Loucy (cell line): Measurements from ENCODE around the gene TC2N.

Experiments
- H2AFZ ChIP-seq: fragments of 200-600 bp; sonication (generic); 2 replicates; pipeline ENCODE4 v1.6.0; 2016; ENCODE audit warnings: antibody characterized with exemption, mild to moderate bottlenecking, low read length, moderate library complexity
- H3F3A ChIP-seq: fragments of 200-600 bp; 2 replicates; pipeline ENCODE4 v1.6.0; 2016; ENCODE audit warnings: antibody characterized with exemption, low read depth, mild to moderate bottlenecking
- H3K27me3 ChIP-seq: fragments of 200-600 bp; sonication (generic); 2 replicates; pipeline ENCODE4 v1.6.1; 2014; ENCODE audit warnings: low read length, mild to moderate bottlenecking; ENCODE audit not compliant: insufficient read depth, poor library complexity, severe bottlenecking
- H3K36me3 ChIP-seq: fragments of 200-600 bp; sonication (generic); 2 replicates; pipeline ENCODE4 v1.6.1; 2016; ENCODE audit warnings: low read length; ENCODE audit not compliant: insufficient read depth
- H3K4me1 ChIP-seq: fragments of 200-600 bp; sonication (generic); 2 replicates; pipeline ENCODE4 v1.5.1; 2014; ENCODE audit warnings: low read length, mild to moderate bottlenecking; ENCODE audit not compliant: insufficient read depth, poor library complexity, severe bottlenecking
- H3K4me2 ChIP-seq: fragments of 200-600 bp; sonication (generic); 2 replicates; pipeline ENCODE4 v1.6.0; 2014; ENCODE audit warnings: antibody characterized with exemption, low read length, low read depth, mild to moderate bottlenecking; ENCODE audit not compliant: poor library complexity, severe bottlenecking
- H3K4me3 ChIP-seq: fragments of 200-600 bp; sonication (generic); 2 replicates; pipeline ENCODE4 v1.5.1; 2014; ENCODE audit warnings: low read length, mild to moderate bottlenecking, mixed read lengths; ENCODE audit not compliant: poor library complexity, severe bottlenecking
- H3K79me2 ChIP-seq: fragments of 200-600 bp; sonication (generic); 2 replicates; pipeline ENCODE4 v1.6.1; 2014; ENCODE audit warnings: low read length; ENCODE audit not compliant: insufficient read depth
- H3K9ac ChIP-seq: fragments of 200-600 bp; sonication (generic); 2 replicates; pipeline ENCODE4 v1.6.0; 2014; ENCODE audit warnings: mild to moderate bottlenecking, low read depth, low read length, moderate library complexity; ENCODE audit not compliant: poor library complexity, severe bottlenecking
- H3K9me2 ChIP-seq: fragments of 200-600 bp; sonication (generic); replicated peaks from 2 replicates; pipeline ENCODE4 v1.6.1; 2016; ENCODE audit warnings: low read depth, low read length, mixed read lengths
- H3K9me3 ChIP-seq: fragments of 200-600 bp; sonication (generic); 2 replicates; pipeline ENCODE4 v1.6.1; 2014; ENCODE audit warnings: mild to moderate bottlenecking, antibody characterized with exemption, low read length, low read depth; ENCODE audit not compliant: insufficient read depth
- H4K20me1 ChIP-seq: fragments of 200-600 bp; sonication (generic); 2 replicates; pipeline ENCODE4 v1.6.0; 2014; ENCODE audit warnings: antibody characterized with exemption, low read length, mild to moderate bottlenecking; ENCODE audit not compliant: insufficient read depth, poor library complexity, severe bottlenecking
- EZH2phosphoT487 ChIP-seq: fragments of 200-600 bp; IDR thresholded peaks from 2 replicates; pipeline ENCODE4 v1.6.1; 2018; ENCODE audit warnings: antibody characterized with exemption, mild to moderate bottlenecking, moderate library complexity, borderline replicate concordance
- TF ChIP-seq, protein P1 (sequence below): fragments of 200-600 bp; sonication (generic); conservative IDR thresholded peaks from 2 replicates; pipeline ENCODE4 v1.5.1; 2014; ENCODE audit warnings: mild to moderate bottlenecking, antibody characterized with exemption, low read length

TC2N gene

GRCh38 chr14:91751719-91752118 lies 115.6 kb downstream of the TC2N start:
- H3K4me2 ChIP-seq, result no peak overlapping the region
- H3F3A ChIP-seq, result no peaks in the 10 kb centered on the region
- H3K4me1 ChIP-seq, result peaks cover 6% of the 10 kb centered on the region

DNA sequence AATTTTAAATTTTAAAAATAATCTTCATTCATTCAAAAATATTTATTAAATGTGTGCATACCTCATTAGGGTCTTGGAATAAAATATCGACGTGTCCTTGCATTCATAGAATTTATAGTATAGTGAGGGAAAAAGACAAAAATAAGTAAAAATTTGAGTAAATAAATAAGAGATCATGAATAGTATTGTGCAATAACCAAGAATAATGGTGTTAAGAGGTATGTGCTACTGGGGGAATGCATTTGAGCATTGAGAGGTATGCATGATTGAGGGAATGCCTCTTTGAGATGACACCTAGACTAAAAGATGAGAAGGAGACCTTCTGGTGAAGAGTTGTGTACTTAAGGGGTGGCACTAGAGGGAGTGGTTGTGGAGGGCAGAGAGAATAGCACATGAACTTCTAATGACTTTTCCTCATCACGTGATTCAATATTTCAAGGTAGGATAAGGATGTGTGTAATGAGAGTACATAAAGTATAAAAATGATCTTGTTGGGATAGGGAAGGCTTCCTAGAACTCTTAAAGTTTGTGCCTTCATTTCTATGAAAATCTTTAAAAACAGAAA lies 116.6 kb downstream of the TC2N start:
- Histone ChIP-seq H3K79me2 (no peaks in the 10 kb centered on the region), H3K9ac (no peak overlapping the region), H2AFZ (no peak overlapping the region), H3K4me1 (peaks cover 6% of the 10 kb centered on the region), H4K20me1 (no peaks in the 10 kb centered on the region), H3K4me3 (no peak overlapping the region), H3K9me3 (no peaks in the 10 kb centered on the region), H3F3A (no peaks in the 10 kb centered on the region), H3K9me2 (no peaks in the 10 kb centered on the region), H3K27me3 (no peaks in the 10 kb centered on the region), H3K4me2 (no peak overlapping the region), H3K36me3 (no peaks in the 10 kb centered on the region)
- TF ChIP-seq, protein P1, sequence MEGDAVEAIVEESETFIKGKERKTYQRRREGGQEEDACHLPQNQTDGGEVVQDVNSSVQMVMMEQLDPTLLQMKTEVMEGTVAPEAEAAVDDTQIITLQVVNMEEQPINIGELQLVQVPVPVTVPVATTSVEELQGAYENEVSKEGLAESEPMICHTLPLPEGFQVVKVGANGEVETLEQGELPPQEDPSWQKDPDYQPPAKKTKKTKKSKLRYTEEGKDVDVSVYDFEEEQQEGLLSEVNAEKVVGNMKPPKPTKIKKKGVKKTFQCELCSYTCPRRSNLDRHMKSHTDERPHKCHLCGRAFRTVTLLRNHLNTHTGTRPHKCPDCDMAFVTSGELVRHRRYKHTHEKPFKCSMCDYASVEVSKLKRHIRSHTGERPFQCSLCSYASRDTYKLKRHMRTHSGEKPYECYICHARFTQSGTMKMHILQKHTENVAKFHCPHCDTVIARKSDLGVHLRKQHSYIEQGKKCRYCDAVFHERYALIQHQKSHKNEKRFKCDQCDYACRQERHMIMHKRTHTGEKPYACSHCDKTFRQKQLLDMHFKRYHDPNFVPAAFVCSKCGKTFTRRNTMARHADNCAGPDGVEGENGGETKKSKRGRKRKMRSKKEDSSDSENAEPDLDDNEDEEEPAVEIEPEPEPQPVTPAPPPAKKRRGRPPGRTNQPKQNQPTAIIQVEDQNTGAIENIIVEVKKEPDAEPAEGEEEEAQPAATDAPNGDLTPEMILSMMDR, result no peak; the same call in 1 of the 2 replicates
- no peak for TF ChIP-seq EZH2phosphoT487

More at GRCh38 chr14:91751719-91752118, 115.6 kb downstream of the TC2N start:
- Histone ChIP-seq H3K9me2 (no peaks in the 10 kb centered on the region), H4K20me1 (no peaks in the 10 kb centered on the region), H3K36me3 (no peaks in the 10 kb centered on the region), H3K4me3 (no peak overlapping the region), H3K79me2 (no peaks in the 10 kb centered on the region), H3K9ac (no peak overlapping the region), H3K27me3 (no peaks in the 10 kb centered on the region), H2AFZ (no peak overlapping the region), H3K9me3 (no peaks in the 10 kb centered on the region)
- TF ChIP-seq, protein P1, result no peak
- no peak for TF ChIP-seq EZH2phosphoT487

GRCh38 chr14:91749868-91750267 lies 117.5 kb downstream of the TC2N start:
- no peak overlapping the region for H2AFZ ChIP-seq
- H3K9ac ChIP-seq, result no peak overlapping the region
- no peaks in the 10 kb centered on the region for H3K9me3 ChIP-seq
- H3K4me3 ChIP-seq, result no peak overlapping the region
- no peak for TF ChIP-seq EZH2phosphoT487
- TF ChIP-seq, protein P1, result no peak
- no peaks in the 10 kb centered on the region for H4K20me1 ChIP-seq
- no peaks in the 10 kb centered on the region for H3K79me2 ChIP-seq
- no peak overlapping the region for H3K4me2 ChIP-seq
- H3K4me1 ChIP-seq, result peaks cover 6% of the 10 kb centered on the region
- H3K9me2 ChIP-seq, result no peaks in the 10 kb centered on the region
- no peaks in the 10 kb centered on the region for H3K36me3 ChIP-seq
- no peaks in the 10 kb centered on the region for H3K27me3 ChIP-seq
- H3F3A ChIP-seq, result no peaks in the 10 kb centered on the region
